ENCODE measurements around the gene SLC7A4. TPM values are rescaled to one million over a fixed set of nuclear protein-coding genes. Genes with fewer than 3 reads are reported as not detected.

Gene SLC7A4
- total and polyA plus RNA-seq, 10 of the 15 experiments (the other 5 are each of a cell fraction or from before 2014, with no cell fraction given), result 0.06 to 0.25 (median 0.14) TPM; not detected in 6

- POLR2A ChIA-PET, result no interaction called here
- Histone ChIP-seq H3K4me3 (no peak overlapping the region), H3K9ac (ENCODE audit: control insufficient read depth, insufficient read depth, low read length) (no peak overlapping the region), H3K4me1 (ENCODE audit: control insufficient read depth, insufficient read depth, low read length) (peaks cover 6% of the 10 kb centered on the region; the same call in 1 of the 2 replicates), H2AFZ (ENCODE audit: control insufficient read depth, low read depth, low read length) (no peak overlapping the region), H3K27me3 (replicated peaks in 1 of 2; ENCODE audit: control insufficient read depth in 2 of 2, insufficient read depth in 2 of 2, low read length in 1 of 2) (no peaks in the 10 kb centered on the region), H3K27ac (ENCODE audit: control insufficient read depth, insufficient read depth) (no peak overlapping the region), H3K36me3 (ENCODE audit: control insufficient read depth in 2 of 2, insufficient read depth in 2 of 2, low read length in 1 of 2) (0 out of 4 replicates have a peak, but pooled peaks cover 0 to 2% of the 10 kb centered on the region in 2 experiments), H3K79me2 (ENCODE audit: control insufficient read depth, insufficient read depth, low read length) (peaks cover 15% of the 10 kb centered on the region), H3K9me3 (replicated peaks; ENCODE audit: control insufficient read depth, insufficient read depth, low read length) (no peaks in the 10 kb centered on the region), H3K4me2 (ENCODE audit: control insufficient read depth, insufficient read depth) (no peak overlapping the region), H4K20me1 (ENCODE audit: control insufficient read depth, insufficient read depth) (no peaks in the 10 kb centered on the region)
- RAD21 ChIA-PET (ENCODE audit: unreplicated experiment), result no interaction called here
- FAIRE-seq (no peak), DNase-seq (ENCODE audit: low read depth, low spot score) (no peak), ATAC-seq (no peak)
- BruUV-seq (replicated peaks), result no TSS peak
- CTCF ChIA-PET, result no interaction called here
- in situ Hi-C loops (cut with MboI) (no loop called here), intact Hi-C loops (cut with micrococcal nuclease; ENCODE audit: unreplicated experiment) (no loop called here)
- SMC1A ChIA-PET (ENCODE audit: uncharacterized antibody, unreplicated experiment), result interaction anchor here (0.6 kb wide), 1 partner anchor 33 kb away, joined by 3 read pairs; no protein-coding TSS in a partner anchor
- no peak for TF ChIP-seq RUNX3 (IDR thresholded peaks at IDR 0.05; ENCODE audit: low read length)
- TF ChIP-seq ELK1 (IDR thresholded peaks at IDR 0.05; ENCODE audit: low read depth, low read length), result no peak
- TF ChIP-seq SREBF1 (IDR thresholded peaks at IDR 0.05; ENCODE audit: low read length), result no peak
- no peak for TF ChIP-seq RAD51 (IDR thresholded peaks at IDR 0.05)
- TF ChIP-seq USF2 (IDR thresholded peaks at IDR 0.05; ENCODE audit: borderline replicate concordance, low read depth, low read length), result no peak
- no peak for TF ChIP-seq MEF2A (IDR thresholded peaks at IDR 0.05; ENCODE audit: insufficient read depth, low read depth, low read length)
- TF ChIP-seq TAF1 (IDR thresholded peaks at IDR 0.05; ENCODE audit: borderline replicate concordance, low read depth, low read length), result no peak
- no peak for TF ChIP-seq RFX5 (IDR thresholded peaks at IDR 0.05; ENCODE audit: low read depth, low read length)
- TF ChIP-seq ZBED1 (IDR thresholded peaks at IDR 0.05; ENCODE audit: borderline replicate concordance), result no peak
- TF ChIP-seq CEBPB (IDR thresholded peaks at IDR 0.05; ENCODE audit: borderline replicate concordance in 1 of 2, low read depth in 2 of 2, low read length in 2 of 2), result no peak
- no peak for TF ChIP-seq STAT3 (IDR thresholded peaks at IDR 0.05; ENCODE audit: low read depth, low read length)
- TF ChIP-seq IRF5 (IDR thresholded peaks at IDR 0.05; ENCODE audit: borderline replicate concordance), result no peak
- no peak for TF ChIP-seq EGR1 (IDR thresholded peaks at IDR 0.05; ENCODE audit: borderline replicate concordance in 1 of 2, low read depth in 2 of 2, low read length in 2 of 2)
- TF ChIP-seq CHD4 (IDR thresholded peaks at IDR 0.05), result no peak
- no peak for TF ChIP-seq LARP7 (IDR thresholded peaks at IDR 0.05)
- TF ChIP-seq NBN (IDR thresholded peaks at IDR 0.05), result no peak
- no peak for TF ChIP-seq HDAC2 (IDR thresholded peaks at IDR 0.05)
- TF ChIP-seq NFXL1 (IDR thresholded peaks at IDR 0.05; ENCODE audit: borderline replicate concordance), result no peak
- no peak for TF ChIP-seq TARDBP (IDR thresholded peaks at IDR 0.05; ENCODE audit: borderline replicate concordance)
- TF ChIP-seq SUPT20H (IDR thresholded peaks at IDR 0.05; ENCODE audit: borderline replicate concordance, control insufficient read depth, low read depth, low read length), result no peak
- WGBS (ENCODE audit: insufficient coverage, insufficient replicate concordance, low lambda C conversion rate, missing lambda C conversion rate), result 93% methylated on average over 1 of the region's 1 CpG
Measured at GRCh38 chr22:20986365-20986764, 46.0 kb downstream of the SLC7A4 start.

Measured in GM12878 (cell line).